Stimulated activated naive CD8-positive, alpha-beta T cell treated with anti-CD3 and anti-CD28 coated beads, Interleukin-15, Interleukin-2, amounts not matched to agents 100 U/mL and 50 U/mL, for 24 hours (primary cell): ENCODE results near the gene PDLIM4.
A peak's percentile ranks its signal among the peaks of the same experiment; 100 is the strongest.

Experiments used
- ATAC-seq: fragments of 150-1000 bp; cut with Tn5 transposase; one replicate; pipeline ENCODE4 v1.10.0; 2021
- DNase-seq: peaks from one replicate; pipeline ENCODE4 v3.0.0; 2021

PDLIM4 gene

GRCh38 chr5:132253452-132254320 is 3.8 kb upstream of the PDLIM4 start:
- no peak for DNase-seq
- no peak for ATAC-seq

GRCh38 chr5:132254321-132254977 is 3.0 kb upstream of the PDLIM4 start:
- no peak for DNase-seq

GRCh38 chr5:132256086-132256782 is 1.3 kb upstream of the PDLIM4 start:
- DNase-seq (no peak), ATAC-seq (no peak)

More at GRCh38 chr5:132254321-132254977, 3.0 kb upstream of the PDLIM4 start:
- no peak for ATAC-seq

- no peak for DNase-seq
- ATAC-seq: no peak
Measured at GRCh38 chr5:132256783-132257130, 739 bp upstream of the PDLIM4 start.

GRCh38 chr5:132258102-132259068 is 889 bp downstream of the PDLIM4 start:
- ATAC-seq: no peak
- DNase-seq: no peak

GRCh38 chr5:132259069-132259851 is 1.8 kb downstream of the PDLIM4 start:
- ATAC-seq: no peak
- DNase-seq: no peak

GRCh38 chr5:132260051-132260450 is 2.6 kb downstream of the PDLIM4 start:
- DNase-seq: no peak
- ATAC-seq: no peak

- peak; percentile 60 for ATAC-seq
- peak; percentile 78 for DNase-seq
Measured at GRCh38 chr5:132260714-132261551, 3.4 kb downstream of the PDLIM4 start.

- ATAC-seq: no peak
Measured at GRCh38 chr5:132261881-132262845, 4.7 kb downstream of the PDLIM4 start.

GRCh38 chr5:132262882-132263547 is 5.5 kb downstream of the PDLIM4 start:
- no peak for DNase-seq
- no peak for ATAC-seq

More at GRCh38 chr5:132261881-132262845, 4.7 kb downstream of the PDLIM4 start:
- no peak for DNase-seq

- peak; percentile 75 for ATAC-seq
- DNase-seq: peak; percentile 64
Measured at GRCh38 chr5:132263548-132264261, 6.2 kb downstream of the PDLIM4 start.

GRCh38 chr5:132264546-132265335 is 7.2 kb downstream of the PDLIM4 start:
- no peak for DNase-seq
- ATAC-seq: no peak

- ATAC-seq: no peak
- no peak for DNase-seq
Measured at GRCh38 chr5:132265336-132266030, 8.0 kb downstream of the PDLIM4 start.

GRCh38 chr5:132266031-132266835 is 8.7 kb downstream of the PDLIM4 start:
- ATAC-seq: no peak
- DNase-seq: no peak

GRCh38 chr5:132266836-132267160 is 9.3 kb downstream of the PDLIM4 start:
- DNase-seq: no peak
- no peak for ATAC-seq
